AG04450 (cell line): ENCODE results near the gene LCP1. TPM values are rescaled to one million over a fixed set of nuclear protein-coding genes. Genes with fewer than 3 reads are reported as not detected.

Experiments
- CTCF ChIA-PET: fragments of 300-600, 350-600 bp; formaldehyde crosslinking; extraction: SDS; loops from one replicate; lab custom pipeline; 2022; ENCODE audit warnings: antibody characterized with exemption, inconsistent platforms; lab: Charles Lee
- POLR2A ChIA-PET: fragments of 350-600 bp; formaldehyde crosslinking; extraction: SDS; loops from one replicate; lab custom pipeline; 2021; ENCODE audit warnings: antibody characterized with exemption, inconsistent platforms; lab: Yijun Ruan, JAX
- DNase-seq: peaks from one replicate; pipeline ENCODE4 v3.0.0-alpha.2; 2011; ENCODE audit warnings: low read depth, low spot score
- H3K27ac ChIP-seq: one replicate; pipeline ENCODE4 v1.5.1; 2012; ENCODE audit warnings: low read depth, low read length, control low read depth
- H3K27me3 ChIP-seq: one replicate; pipeline ENCODE4 v1.6.0; 2012; ENCODE audit warnings: low read length; ENCODE audit not compliant: control insufficient read depth, insufficient read depth
- H3K4me3 ChIP-seq: 2 replicates; pipeline ENCODE4 v1.5.1; 2011; ENCODE audit warnings: mild to moderate bottlenecking, low read depth, low read length, control low read depth
- H3K9me3 ChIP-seq: 2 replicates; pipeline ENCODE4 v1.5.1; 2012; ENCODE audit warnings: low read length; ENCODE audit not compliant: control insufficient read depth, insufficient read depth
- polyA plus RNA-seq: library from polyadenylated mRNA; depleted of rRNA; stranded (reverse); fragments of >200 nt; gene quantifications from 2 replicates; pipeline ENCODE4 v1.2.3, GENCODE V29; 2011
- TF ChIP-seq, protein P1 (sequence below): IDR thresholded peaks from 2 replicates; pipeline ENCODE4 v1.5.1; 2011; ENCODE audit warnings: low read depth, low read length, control low read depth, inconsistent platforms

LCP1 gene
- polyA plus RNA-seq, 1 experiment: not detected

DNA sequence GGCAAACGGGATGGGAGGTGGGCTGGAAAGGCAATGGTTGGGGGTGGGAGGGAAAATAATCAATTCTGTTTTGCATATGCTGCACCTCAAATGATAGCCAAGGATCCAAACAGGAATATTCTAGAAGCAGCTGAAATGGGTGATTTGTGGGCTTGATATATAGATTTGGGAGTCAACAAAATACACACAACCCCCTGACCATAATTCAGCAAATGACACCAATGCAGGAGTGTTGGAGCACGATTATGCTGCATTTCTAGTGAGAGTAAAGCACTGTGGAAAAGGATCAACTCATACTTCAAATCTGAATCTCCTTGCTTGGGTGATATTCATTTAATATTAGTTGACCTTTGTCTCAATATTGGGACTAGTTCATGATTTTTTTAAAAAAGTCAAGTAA lies 36.0 kb downstream of the LCP1 start:
- POLR2A ChIA-PET: no interaction called here
- CTCF ChIA-PET: no interaction called here
- DNase-seq: no peak
- Histone ChIP-seq H3K9me3 (no peaks in the 10 kb centered on the region), H3K27me3 (peaks cover 6% of the 10 kb centered on the region), H3K4me3 (no peak overlapping the region), H3K27ac (no peak overlapping the region)
- TF ChIP-seq, protein P1, sequence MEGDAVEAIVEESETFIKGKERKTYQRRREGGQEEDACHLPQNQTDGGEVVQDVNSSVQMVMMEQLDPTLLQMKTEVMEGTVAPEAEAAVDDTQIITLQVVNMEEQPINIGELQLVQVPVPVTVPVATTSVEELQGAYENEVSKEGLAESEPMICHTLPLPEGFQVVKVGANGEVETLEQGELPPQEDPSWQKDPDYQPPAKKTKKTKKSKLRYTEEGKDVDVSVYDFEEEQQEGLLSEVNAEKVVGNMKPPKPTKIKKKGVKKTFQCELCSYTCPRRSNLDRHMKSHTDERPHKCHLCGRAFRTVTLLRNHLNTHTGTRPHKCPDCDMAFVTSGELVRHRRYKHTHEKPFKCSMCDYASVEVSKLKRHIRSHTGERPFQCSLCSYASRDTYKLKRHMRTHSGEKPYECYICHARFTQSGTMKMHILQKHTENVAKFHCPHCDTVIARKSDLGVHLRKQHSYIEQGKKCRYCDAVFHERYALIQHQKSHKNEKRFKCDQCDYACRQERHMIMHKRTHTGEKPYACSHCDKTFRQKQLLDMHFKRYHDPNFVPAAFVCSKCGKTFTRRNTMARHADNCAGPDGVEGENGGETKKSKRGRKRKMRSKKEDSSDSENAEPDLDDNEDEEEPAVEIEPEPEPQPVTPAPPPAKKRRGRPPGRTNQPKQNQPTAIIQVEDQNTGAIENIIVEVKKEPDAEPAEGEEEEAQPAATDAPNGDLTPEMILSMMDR: no peak

- H3K27ac ChIP-seq: no peak overlapping the region
- CTCF ChIA-PET: interaction anchor here (1.4 to 1.5 kb wide), 2 partner anchors 15 to 19 kb away, joined by 5 read pairs; no protein-coding TSS in a partner anchor
- H3K27me3 ChIP-seq: peaks cover 4% of the 10 kb centered on the region
- no peak for DNase-seq
- no peak overlapping the region for H3K4me3 ChIP-seq
- H3K9me3 ChIP-seq: no peaks in the 10 kb centered on the region
- TF ChIP-seq, protein P1: no peak
- POLR2A ChIA-PET: no interaction called here
Observed at GRCh38 chr13:46145135-46145534, 36.8 kb downstream of the LCP1 start.

DNA sequence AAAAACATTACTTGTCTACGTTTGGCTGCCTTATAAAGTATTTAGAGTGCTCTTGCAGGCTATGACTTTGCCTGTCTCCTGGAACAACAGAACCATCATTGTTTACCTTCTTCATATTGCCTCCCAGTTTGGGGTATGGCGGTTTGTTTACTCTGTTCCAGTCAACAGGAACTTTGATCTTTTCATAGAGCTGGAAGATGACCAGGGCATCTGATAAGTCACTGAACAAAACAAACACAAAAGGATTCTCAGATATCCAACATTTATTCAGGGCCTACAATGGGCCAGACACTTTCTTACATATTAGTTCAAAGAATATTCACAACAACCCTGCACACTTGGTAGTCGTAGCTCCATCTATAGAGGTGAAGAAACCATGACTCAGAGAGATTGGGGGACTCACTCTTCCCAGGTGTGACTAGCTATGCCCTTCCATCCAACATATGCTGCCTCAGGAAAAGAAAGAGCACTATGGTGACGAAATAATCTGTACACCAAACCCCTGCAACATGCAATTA lies 38.7 kb downstream of the LCP1 start:
- H3K9me3 ChIP-seq: no peaks in the 10 kb centered on the region
- no peak overlapping the region for H3K4me3 ChIP-seq
- TF ChIP-seq, protein P1: no peak
- H3K27ac ChIP-seq: no peak overlapping the region
- ChIA-PET POLR2A (no interaction called here), CTCF (interaction anchor here (0.8 kb wide), 1 partner anchor 335 kb away, joined by 3 read pairs; no protein-coding TSS in a partner anchor)
- peaks cover 6% of the 10 kb centered on the region for H3K27me3 ChIP-seq
- DNase-seq: no peak

DNA sequence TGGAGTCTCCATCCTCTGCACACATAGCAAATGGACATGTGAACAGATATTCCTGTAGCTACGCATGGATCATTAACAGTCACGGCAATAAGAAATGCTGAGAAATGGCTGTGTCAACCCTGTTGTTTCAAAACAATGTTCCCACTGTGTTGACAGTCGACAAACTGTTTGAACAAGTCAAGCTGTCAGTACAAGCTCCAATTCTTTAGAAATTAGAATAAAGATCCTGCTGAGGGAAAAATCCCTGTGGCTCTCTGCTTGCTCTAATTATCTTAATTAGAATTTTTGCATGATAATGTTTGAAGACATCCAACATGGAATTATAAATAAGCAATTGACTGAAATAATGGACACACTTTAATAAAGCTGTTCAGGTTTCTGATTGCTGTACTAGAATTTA lies 39.2 kb downstream of the LCP1 start:
- Histone ChIP-seq H3K27ac (no peak overlapping the region), H3K9me3 (no peaks in the 10 kb centered on the region), H3K27me3 (peaks cover 6% of the 10 kb centered on the region), H3K4me3 (no peak overlapping the region)
- TF ChIP-seq, protein P1: no peak
- CTCF ChIA-PET: interaction anchor here (0.8 to 1.0 kb wide), 2 partner anchors 19 to 335 kb away, joined by 3 to 5 read pairs; no protein-coding TSS in a partner anchor
- POLR2A ChIA-PET: no interaction called here
- no peak for DNase-seq

DNA sequence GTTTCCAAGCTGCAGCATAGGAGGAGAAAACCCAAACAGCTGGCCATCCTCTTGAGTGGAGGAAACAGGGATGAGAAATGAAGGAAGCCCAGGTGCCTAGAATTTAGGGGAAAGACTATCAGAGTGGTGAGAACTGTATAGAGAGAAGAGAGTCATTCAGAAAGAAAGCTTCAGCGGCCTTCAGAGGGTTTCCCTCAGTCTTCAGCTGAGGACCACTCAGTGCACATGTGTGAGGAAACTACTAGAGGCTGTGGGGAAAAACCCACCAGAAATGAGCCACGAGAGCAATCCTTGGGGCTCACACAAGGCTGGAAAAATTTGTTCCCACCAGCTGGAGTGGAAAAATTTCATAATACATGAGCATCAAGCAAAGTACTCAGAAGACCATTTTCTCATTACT lies 41.9 kb downstream of the LCP1 start:
- ChIA-PET CTCF (interaction anchor here (1.5 kb wide), 1 partner anchor 20 kb away, joined by 5 read pairs; no protein-coding TSS in a partner anchor), POLR2A (no interaction called here)
- TF ChIP-seq, protein P1: no peak
- no peak overlapping the region for H3K4me3 ChIP-seq
- no peaks in the 10 kb centered on the region for H3K9me3 ChIP-seq
- no peak overlapping the region for H3K27ac ChIP-seq
- H3K27me3 ChIP-seq: peaks cover 10% of the 10 kb centered on the region
- DNase-seq: no peak
